KMS-11 (cell line): ENCODE measurements around the gene ATP8A1.

Experiments
- H2AFZ ChIP-seq: fragments of 200-600 bp; sonication (generic); 2 replicates; pipeline ENCODE4 v1.6.1; 2016; ENCODE audit warnings: antibody characterized with exemption, mixed run types, low read depth
- H3K27ac ChIP-seq: fragments of 200-600 bp; sonication (generic); 2 replicates; pipeline ENCODE4 v1.6.1; 2016; ENCODE audit warnings: mild to moderate bottlenecking, mixed run types
- H3K27me3 ChIP-seq: fragments of 200-600 bp; sonication (generic); 2 replicates; pipeline ENCODE4 v1.6.1; 2017; ENCODE audit warnings: mild to moderate bottlenecking, low read depth, mixed run types, moderate library complexity; ENCODE audit not compliant: insufficient read depth
- H3K36me3 ChIP-seq: fragments of 200-600 bp; sonication (generic); 2 replicates; pipeline ENCODE4 v1.6.1; 2017; ENCODE audit warnings: mild to moderate bottlenecking, mixed run types; ENCODE audit not compliant: insufficient read depth
- H3K4me1 ChIP-seq: fragments of 200-600 bp; sonication (generic); 2 replicates; pipeline ENCODE4 v1.6.1; 2016; ENCODE audit warnings: mild to moderate bottlenecking, low read depth, mixed run types; ENCODE audit not compliant: poor library complexity, severe bottlenecking
- H3K4me2 ChIP-seq: fragments of 200-600 bp; sonication (generic); 2 replicates; pipeline ENCODE4 v1.7.0; 2016; ENCODE audit warnings: mild to moderate bottlenecking, mixed run types
- H3K4me3 ChIP-seq: fragments of 200-600 bp; sonication (generic); IDR thresholded peaks from 2 replicates; pipeline ENCODE4 v1.6.1; 2017; ENCODE audit warnings: low read depth, low read length, mixed read lengths; ENCODE audit not compliant: insufficient read depth
- H3K79me2 ChIP-seq: fragments of 200-600 bp; sonication (generic); 2 replicates; pipeline ENCODE4 v1.6.1; 2016; ENCODE audit warnings: low read depth, mixed run types; ENCODE audit not compliant: insufficient read depth
- H3K9ac ChIP-seq: fragments of 200-600 bp; sonication (generic); 2 replicates; pipeline ENCODE4 v1.6.1; 2016; ENCODE audit warnings: mild to moderate bottlenecking, mixed run types
- H4K20me1 ChIP-seq: fragments of 200-600 bp; sonication (generic); 2 replicates; pipeline ENCODE4 v1.6.1; 2016; ENCODE audit warnings: mild to moderate bottlenecking, mixed run types; ENCODE audit not compliant: insufficient read depth
- TF ChIP-seq, protein P1 (sequence below): fragments of 200-600 bp; sonication (generic); conservative IDR thresholded peaks from 2 replicates; pipeline ENCODE4 v1.6.1; 2017; ENCODE audit warnings: low read depth, mild to moderate bottlenecking, antibody characterized with exemption, low read length, moderate library complexity, mixed read lengths

Gene ATP8A1

DNA sequence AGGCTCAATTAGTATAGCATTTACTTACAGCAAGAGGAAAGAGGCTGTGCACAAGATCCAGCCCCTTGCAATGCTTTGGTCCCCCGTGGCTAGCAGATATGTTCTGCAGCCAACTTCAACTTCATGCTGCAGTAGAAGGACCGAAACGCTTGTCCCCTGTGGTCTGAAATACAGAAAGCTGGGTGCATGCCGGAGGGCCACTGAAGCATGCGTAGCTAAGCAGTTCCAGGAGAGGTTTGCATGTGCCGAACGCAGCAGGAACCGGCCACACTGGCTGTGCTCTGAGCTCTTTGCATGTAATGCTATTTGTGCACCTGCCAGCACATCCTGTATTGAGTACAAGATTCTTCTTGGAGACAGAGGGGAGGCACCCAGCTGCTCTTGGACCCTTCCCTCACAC, 295.4 kb downstream of the ATP8A1 start:
- TF ChIP-seq, protein P1, sequence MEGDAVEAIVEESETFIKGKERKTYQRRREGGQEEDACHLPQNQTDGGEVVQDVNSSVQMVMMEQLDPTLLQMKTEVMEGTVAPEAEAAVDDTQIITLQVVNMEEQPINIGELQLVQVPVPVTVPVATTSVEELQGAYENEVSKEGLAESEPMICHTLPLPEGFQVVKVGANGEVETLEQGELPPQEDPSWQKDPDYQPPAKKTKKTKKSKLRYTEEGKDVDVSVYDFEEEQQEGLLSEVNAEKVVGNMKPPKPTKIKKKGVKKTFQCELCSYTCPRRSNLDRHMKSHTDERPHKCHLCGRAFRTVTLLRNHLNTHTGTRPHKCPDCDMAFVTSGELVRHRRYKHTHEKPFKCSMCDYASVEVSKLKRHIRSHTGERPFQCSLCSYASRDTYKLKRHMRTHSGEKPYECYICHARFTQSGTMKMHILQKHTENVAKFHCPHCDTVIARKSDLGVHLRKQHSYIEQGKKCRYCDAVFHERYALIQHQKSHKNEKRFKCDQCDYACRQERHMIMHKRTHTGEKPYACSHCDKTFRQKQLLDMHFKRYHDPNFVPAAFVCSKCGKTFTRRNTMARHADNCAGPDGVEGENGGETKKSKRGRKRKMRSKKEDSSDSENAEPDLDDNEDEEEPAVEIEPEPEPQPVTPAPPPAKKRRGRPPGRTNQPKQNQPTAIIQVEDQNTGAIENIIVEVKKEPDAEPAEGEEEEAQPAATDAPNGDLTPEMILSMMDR: no peak
- no peaks in the 10 kb centered on the region for H4K20me1 ChIP-seq
- no peaks in the 10 kb centered on the region for H3K4me1 ChIP-seq
- no peaks in the 10 kb centered on the region for H3K27me3 ChIP-seq
- H3K9ac ChIP-seq: no peak overlapping the region
- no peak overlapping the region for H3K4me2 ChIP-seq
- no peaks in the 10 kb centered on the region for H3K36me3 ChIP-seq
- H2AFZ ChIP-seq: no peak overlapping the region
- no peak overlapping the region for H3K4me3 ChIP-seq
- H3K79me2 ChIP-seq: no peaks in the 10 kb centered on the region
- H3K27ac ChIP-seq: no peak overlapping the region

DNA sequence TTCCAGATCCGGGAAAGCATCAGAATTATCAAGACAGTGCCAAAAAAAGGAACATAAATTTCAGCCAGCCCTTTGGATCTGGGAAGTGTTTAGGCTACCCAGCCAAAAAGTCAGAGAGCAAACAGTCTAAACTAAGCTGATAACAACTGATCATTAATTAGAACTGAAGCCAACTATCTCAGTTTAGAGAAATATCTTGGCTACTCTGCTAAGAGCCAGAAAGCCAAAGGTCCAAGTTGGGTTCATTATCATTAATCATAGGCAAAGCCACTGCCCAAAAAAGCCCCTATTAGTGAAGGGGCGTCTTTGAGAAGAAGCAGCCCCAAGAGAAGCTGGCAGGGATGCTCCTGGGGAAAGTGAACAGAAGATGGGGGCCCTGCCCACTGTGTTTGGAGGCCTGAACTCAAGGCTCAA, 296.6 kb downstream of the ATP8A1 start:
- no peaks in the 10 kb centered on the region for H3K36me3 ChIP-seq
- H3K4me3 ChIP-seq: no peak overlapping the region
- H3K27ac ChIP-seq: no peak overlapping the region
- no peaks in the 10 kb centered on the region for H4K20me1 ChIP-seq
- no peaks in the 10 kb centered on the region for H3K27me3 ChIP-seq
- no peak overlapping the region for H3K4me2 ChIP-seq
- TF ChIP-seq, protein P1: no peak
- no peaks in the 10 kb centered on the region for H3K4me1 ChIP-seq
- H3K79me2 ChIP-seq: no peaks in the 10 kb centered on the region
- no peak overlapping the region for H3K9ac ChIP-seq
- no peak overlapping the region for H2AFZ ChIP-seq

DNA sequence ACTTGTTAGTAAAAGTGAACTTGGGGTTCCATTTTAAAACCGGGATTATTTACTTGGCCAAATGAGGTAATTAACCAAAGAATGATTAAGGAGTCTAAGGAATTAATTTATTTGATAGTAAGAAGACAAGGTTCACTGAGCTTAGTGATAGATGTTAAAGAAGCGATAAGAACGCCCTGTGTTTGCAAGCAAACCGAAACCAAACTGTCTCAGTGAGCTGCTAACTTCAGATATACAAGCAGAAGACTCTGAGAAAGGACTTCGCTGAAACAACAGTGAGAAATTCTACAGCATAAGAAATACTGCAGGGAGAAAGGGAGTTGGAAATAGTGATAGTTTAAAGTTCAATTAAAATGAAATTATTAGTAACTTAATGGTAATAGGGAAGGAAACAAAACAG, 297.2 kb downstream of the ATP8A1 start:
- Histone ChIP-seq H4K20me1 (no peaks in the 10 kb centered on the region), H3K27ac (no peak overlapping the region), H2AFZ (no peak overlapping the region), H3K4me2 (no peak overlapping the region), H3K4me3 (no peak overlapping the region), H3K27me3 (no peaks in the 10 kb centered on the region), H3K36me3 (no peaks in the 10 kb centered on the region), H3K4me1 (no peaks in the 10 kb centered on the region), H3K9ac (no peak overlapping the region), H3K79me2 (no peaks in the 10 kb centered on the region)
- TF ChIP-seq, protein P1: no peak
